Stimulated activated CD4-positive, alpha-beta T cell treated with anti-CD3 and anti-CD28 coated beads, Interleukin-1b, Interleukin-23, amount 100 ng/mL, for 24 hours (primary cell): Measurements from ENCODE around the gene XRCC4.
"Not testable (repeated sequence)": the region's sequence is repeated elsewhere in the genome, so short reads cannot be mapped to it uniquely, and the experiment has no call there.

ENCODE experiments used
- DNase-seq, 4 experiments: peaks; one replicate each; pipeline ENCODE4 v3.0.0-alpha.2; 2020; ENCODE audit warnings: low read depth in 4 of 4, low spot score in 1 of 4

XRCC4 gene

DNA sequence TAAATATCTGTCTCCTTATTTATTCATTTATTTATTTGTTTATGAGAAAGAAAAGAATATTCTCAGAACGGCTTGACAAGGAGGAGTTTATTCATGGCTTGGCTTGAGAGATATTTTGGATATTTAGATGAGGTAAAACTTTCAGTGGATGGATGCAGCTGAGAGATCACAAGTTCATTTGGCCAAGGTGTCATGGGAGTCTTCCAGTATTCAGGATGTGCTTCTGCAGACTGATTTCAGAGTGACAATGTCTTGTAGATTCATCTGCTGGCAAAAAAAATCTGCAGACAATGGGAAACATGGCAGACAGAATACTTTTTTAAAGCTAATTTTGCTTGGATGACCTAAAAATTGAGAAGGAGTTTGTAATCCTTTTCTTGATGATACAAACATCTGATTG, 38.5 kb downstream of the XRCC4 start:
- DNase-seq, result no peak

DNA sequence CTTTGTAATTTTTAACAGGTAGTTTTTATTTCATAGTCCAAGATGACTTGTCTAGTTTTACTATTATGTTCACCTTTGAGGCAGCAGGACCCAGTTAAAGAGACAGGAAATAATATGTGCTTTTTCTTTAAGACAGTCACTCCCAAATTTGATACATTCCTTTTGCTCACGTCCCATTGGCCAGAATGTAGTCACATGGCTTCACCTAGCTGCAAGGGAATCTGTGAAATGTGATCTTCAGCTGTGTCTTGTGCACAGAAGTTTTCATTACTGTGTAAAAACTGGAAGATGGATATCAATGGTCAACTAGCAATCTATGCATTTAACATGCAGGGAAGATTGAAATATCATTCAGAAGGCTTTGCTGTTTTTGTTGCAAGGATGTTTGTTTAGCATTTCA, 41.1 kb downstream of the XRCC4 start:
- DNase-seq, result no peak

DNA sequence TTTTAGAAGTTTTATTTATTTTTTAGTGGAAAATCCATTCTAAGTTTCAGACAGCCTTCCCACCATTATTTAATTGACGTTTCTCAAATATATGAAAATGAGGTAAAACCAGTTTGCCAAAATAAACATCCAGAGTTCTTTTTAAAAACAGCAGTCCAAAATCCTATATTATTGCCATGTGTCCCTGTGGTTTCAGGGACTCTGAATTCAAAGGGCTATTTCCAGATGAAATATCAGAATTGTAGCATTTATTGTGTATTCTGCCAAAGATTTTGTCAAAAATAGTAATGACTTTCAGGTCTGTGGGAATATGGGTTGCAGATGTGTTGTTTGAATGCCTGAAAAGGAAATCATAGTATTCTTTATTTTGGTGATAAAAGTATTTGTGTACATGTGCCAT, 41.6 kb downstream of the XRCC4 start:
- DNase-seq, result no peak

DNA sequence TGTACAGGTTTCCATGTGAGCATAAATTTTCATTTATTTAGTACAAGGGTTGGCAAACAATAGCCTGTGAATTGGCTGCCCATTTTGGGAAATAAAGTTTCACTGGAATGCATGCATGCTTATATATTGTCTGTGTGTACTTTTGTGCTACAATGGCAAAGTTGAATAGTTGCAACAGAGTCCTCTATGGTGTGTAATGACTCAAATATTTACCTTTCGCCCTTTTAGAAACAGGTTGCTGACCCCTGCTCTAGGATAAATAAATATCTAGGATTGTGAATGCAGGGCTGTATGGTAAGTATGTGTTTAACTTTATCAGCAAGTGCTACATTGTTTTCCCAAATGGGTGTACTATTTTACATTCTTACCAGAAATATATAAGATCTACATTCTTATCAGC, 47.2 kb downstream of the XRCC4 start:
- DNase-seq, result no peak

DNA sequence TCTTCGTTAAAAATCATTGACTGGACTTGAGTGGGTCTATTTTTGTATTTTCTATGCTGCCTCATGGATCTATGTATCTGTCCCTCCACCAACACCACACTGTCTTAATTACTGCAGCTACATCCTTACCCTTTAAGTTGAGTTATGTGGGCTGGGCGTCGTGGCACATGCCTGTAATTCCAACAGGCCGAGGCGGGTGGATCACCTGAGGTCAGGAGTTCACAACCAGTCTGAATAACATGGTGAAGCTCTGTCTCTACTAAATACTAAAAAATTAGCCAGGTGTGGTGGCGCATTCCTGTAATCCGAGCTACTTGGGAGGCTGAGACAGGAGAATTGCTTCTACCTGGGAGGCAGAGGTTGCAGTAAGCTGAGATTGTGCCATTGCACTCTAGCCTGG, 48.2 kb downstream of the XRCC4 start:
- DNase-seq, result no peak

DNA sequence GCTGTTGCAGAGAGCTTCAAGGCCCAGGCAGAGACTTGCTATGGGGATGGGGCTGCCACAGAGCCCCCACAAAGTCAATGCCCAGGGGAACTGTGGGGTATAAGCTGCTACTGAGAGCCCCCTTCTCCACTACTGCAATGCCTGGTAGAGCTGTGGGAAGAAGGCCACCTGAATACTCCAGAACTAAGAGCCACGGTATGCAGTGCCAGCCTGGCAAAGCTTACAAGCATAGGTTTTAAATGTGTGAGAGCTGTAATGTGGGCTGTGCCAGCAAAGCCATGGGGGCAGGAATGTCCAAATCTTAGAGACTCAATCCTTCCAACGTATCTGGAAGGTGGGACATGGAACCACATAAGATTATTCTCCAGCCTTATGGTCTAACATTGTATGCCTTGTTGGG, 49.2 kb downstream of the XRCC4 start:
- DNase-seq, result no peak

DNA sequence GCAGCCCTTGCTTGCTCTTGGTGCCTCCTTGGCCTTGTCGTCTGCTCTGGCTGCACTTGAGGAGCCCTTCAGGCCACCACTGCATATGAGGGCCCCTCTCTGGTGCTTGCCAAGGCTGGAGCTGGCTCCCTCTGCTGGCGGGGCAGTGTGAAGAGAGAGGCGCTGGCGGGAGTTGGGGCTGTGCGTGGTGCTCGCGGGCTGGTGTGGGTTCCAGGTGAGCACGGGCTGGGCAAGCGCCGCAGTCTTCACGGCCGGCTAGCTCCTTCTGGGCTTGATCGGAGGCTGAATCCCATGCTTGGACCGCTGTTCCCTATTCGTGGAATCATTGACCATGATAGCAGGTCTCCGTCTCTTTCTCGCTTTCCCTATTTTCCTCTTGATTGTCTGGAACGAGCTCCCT, 56.5 kb downstream of the XRCC4 start:
- DNase-seq, result no peak

DNA sequence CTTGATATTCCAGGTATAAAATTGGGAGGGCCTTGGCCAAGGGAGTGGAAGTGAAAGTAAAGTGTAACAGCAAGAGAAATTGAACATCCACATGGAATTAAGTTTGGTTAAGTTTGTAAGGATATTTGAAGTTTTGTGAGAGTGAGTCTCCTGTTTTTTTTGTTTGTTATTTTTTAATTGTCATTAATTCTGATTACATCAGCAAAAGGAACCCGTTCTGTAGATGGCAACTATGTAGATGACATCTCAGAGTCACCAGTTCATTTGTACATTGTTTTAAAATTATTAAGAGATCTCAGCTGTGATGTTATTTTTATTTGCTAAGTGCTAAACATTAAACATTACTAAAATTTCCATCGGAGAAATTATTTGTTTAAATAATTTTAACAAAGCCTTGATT, 65.2 kb downstream of the XRCC4 start:
- no peak for DNase-seq

DNA sequence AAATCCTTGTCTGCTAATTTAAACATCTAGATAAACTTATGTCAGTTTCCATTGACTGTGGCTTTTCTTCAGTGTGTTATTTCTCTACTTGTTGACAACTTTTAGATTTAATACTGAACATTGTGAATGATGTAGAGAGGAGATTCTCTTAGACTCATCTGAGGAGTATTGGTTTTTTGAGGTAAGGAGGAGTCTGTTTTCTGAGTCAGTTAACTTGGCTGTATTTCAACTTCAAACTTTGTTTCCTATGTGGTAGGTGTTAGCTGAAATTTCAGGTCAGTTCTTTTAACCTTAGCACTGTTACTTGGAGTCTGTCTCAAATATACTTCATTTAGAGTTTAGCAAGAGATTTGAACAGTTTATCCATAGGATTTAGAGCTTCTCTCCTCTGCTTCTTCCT, 67.9 kb downstream of the XRCC4 start:
- DNase-seq, result no peak

DNA sequence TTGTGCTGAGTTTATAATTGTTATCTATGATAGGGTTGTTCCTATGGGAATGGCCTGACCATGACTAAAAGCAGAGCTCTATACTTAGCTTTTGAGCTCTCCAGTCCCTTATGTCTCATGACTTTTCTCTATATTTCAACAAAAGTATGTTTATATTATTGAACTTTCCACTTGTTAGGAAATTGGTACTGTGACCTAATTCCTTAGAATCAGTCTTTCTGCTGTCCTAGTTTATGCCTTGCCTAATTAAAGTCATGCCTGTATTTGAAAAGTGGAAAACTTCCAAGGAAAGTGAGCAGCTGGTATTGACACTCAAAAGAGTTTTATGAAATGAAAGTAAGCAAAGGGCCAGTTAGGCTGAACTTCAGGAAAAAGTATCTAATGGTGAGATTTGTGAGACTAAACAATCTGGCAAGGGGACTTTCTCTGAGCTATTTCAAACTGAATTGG, 68.6 kb downstream of the XRCC4 start:
- DNase-seq, result no peak

DNA sequence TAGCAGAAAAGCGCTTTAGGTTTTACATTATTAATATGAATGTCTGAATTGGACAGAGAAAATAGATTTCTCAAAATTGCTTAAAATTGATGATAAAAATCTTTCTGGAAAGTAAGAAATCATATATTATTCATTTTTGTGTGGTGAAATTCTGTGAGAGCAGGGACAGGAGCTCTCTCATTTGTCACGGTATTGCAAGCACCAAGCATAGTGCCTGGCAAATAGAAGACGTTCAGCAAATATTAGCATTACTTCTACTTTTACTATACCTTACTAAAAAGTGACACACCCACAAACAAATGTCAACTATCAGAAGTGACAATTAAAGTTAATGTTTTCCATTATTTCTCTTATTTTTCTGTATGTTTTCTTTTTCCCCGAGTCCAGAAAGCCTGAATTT, 69.1 kb downstream of the XRCC4 start:
- DNase-seq, result no peak

DNA sequence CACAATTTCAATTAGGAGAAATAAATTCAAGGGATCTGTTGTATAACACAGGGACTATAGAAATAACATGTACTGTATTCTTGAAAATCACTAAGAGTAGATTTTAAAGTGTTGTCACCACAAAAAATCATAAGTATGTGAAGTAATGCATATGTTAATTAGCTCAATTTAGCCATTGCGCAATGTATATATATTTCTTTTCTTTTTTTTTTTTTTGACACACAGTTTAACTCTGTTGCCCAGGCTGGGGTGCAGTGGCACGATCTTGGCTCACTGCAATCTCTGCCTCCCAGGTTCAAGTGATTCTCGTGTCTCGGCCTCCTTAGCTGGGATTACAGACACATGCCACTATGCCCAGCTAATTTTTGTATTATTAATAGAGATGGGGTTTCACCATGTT, 70.2 kb downstream of the XRCC4 start:
- no peak for DNase-seq

DNA sequence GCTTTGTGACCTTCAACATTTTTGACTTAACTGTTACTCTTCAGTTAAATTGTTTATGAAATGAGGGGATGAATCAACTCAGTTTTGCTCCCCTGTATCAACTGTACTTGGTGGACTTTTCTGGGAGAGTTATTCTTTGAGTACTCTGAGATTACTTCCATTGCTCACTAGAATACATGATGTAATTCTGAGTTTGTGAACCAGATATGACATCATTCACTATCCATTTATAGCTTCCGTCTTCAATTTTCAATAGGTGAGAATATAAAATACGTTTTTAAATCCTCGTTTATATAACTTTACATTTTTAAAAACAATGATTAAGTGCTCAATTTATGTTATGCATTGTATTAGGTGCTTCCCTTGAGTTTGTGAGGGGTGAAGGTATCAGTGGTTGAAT, 71.0 kb downstream of the XRCC4 start:
- DNase-seq, result no peak

DNA sequence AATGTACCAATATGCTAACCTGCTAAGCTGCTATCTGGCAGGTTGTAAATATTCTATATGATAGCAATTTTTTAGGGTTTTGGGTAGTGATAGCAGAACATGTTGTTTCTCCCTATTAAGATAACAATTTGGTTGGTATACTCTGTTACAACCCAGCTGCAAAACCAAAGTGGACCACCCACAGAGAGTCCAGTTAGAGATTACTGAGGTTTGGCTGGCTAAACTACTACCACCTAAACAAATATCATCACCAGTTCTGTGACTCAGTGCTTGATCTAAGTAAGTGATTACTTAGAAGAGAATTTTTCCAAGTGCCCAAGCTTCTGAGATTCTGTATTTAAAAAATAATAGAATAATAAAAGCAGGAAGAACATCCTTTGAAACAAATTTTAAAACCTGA, 72.3 kb downstream of the XRCC4 start:
- no peak for DNase-seq

DNA sequence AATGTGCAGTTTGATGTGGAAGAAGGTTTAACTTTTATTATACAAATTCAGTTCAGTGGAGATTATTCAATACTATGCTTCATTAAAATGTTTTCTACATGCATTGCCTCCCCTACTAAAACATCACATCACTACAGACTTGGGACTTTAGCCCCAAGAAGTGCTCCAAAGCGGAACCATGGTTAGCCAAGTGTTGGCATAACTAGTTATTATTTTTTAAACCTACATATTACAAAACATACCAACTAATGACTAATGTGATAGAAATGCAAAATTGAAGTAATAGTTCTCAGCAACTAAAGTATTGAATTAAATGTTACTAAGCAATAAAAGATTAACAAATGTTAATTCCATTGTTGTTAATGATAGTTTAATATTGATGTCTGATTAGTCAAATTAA, 74.5 kb downstream of the XRCC4 start:
- DNase-seq, result no peak

DNA sequence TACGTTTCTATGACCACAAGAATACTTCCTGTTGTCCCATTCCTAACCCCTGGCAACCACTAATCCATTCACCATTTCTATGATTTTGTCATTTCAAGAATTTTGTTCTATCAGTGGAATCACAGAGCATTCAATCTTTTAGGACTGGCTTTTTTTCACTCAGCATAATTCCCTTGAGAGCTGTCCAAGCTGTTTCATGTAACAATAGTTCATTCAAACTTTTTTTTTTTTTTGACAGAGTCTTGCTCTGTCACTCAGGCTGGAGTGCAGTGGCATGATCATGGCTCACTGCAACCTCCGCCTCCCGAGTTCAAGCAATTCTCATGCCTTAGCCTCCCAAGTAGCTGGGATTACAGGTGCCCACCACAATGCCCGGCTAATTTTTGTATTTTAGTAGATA, 75.6 kb downstream of the XRCC4 start:
- DNase-seq, result not testable (repeated sequence)

DNA sequence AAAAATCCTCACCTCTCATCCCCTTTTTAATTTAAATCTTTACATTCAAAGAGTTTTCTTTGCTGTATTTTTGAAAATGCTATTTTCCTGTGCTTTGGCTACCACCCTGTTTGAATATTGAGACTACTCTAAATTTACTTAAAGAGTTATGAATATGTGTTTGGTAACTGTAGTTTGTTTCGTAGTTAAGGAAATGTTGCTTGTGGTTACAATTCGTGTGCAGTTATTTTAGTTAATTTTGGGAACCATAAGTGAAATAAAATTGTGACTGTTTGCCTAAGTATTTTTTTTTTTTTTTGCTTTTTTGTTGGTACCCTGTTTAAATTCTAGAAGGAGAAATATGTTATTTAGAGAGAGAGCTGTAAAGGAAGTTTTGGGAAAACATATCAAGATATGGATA, 78.7 kb downstream of the XRCC4 start:
- DNase-seq, result no peak

DNA sequence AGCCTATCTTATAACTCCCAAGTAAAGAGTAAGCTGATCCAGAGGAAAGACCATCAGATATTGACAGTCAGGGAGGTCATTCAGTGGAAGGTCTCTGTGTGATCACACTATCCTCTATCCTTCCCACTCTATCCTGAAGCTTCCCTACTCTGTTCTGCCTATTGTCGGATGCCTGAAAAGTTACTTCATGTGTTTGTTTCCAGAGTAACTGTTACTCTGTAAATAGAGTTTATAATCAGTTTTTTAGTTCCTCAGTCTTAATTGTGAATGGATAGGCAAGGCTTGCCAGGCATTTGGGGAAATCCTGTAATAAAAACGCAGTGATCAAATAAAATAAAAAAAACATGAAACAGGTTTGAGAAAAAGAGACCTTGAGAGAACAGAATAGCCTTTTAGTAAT, 79.8 kb downstream of the XRCC4 start:
- no peak for DNase-seq

DNA sequence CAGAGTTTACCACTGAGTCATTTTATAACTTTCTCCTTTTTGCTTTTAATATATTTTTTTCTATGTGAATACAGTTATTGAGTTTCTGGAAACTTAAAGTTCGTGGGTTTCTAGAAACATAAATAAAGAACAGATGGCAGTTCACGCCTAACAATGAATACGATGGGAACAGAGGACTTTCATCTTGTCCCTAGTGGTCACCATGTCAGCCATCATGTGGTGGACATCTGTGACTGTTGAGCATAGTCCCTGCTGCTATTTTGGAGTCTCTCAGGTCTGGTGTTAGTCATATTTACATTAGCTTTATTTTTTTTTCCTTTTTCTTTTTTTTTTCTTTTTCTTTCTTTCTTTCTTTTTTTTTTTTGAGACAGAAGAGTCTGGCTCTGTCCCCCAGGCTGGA, 85.3 kb downstream of the XRCC4 start:
- DNase-seq, result no peak

DNA sequence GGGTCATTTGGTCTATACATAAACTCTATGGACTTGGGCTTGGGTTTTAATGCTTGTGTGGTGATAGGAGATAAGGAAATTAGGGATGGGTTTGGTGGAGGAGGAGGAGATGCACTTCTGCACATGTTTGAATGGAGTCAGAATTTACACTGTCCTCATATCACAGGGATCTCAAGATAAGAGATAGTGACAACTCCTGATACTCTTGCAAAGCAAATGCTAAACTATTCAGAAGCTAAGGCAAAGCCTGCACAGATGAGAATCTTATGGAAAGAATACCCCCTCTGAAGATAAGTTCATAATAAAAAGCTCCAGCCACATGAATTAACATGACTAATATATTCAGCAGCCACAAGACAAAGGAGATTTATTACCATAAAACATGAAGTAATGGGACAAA, 90.2 kb downstream of the XRCC4 start:
- no peak for DNase-seq

DNA sequence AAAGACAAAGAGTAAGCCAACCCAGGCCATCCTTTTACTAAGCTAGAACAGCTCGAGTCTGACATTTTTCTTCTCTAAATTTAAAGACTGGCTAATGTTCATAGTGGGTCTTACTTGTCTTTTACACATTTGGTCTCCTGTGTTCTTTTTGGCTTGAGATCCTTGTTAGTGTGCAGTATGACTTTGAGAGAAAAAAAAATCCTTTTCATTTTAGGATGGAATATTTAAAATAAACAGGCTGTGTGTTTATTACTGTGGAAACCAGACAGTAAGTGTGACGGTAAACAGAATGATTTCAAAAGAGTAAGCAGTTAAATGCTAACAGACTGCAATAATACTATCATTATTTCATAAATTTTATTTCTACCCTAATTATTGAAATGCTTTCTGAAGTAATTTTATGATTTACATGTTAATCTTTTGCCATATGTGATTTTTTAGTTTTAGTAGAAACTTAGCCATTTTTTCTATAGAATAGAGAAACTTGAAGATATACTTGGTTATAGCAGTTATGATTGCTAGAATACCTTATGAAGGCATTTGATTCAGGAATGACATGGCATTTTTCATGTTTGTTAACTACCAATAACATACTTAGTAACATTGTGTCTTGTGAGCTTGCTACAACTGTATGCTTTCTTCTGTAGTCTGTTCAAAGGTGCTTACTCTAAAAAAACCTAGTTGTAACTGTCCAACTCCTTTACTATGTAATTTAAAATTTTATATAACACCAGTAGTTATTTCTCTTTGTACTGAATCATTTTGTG, 92.4 kb downstream of the XRCC4 start:
- DNase-seq, result no peak

DNA sequence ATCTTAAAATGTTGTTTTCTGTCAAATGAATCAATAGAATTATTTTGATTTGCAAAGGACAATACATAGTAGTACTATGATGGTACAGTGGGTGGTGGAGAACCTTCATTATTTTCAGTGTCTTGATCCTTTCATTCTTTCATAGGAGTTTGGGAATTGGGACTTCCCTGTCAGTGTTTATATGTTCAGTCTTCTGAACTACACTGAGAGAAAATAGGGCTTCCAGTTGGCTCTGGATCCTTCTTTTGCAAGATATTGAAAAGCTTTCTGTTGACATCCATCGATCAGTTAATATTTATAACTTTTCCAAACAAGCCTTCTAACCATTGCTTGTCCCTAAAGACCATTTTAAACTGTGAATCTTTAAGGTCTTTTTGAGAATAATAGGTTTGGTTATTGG, 94.7 kb downstream of the XRCC4 start:
- no peak for DNase-seq

DNA sequence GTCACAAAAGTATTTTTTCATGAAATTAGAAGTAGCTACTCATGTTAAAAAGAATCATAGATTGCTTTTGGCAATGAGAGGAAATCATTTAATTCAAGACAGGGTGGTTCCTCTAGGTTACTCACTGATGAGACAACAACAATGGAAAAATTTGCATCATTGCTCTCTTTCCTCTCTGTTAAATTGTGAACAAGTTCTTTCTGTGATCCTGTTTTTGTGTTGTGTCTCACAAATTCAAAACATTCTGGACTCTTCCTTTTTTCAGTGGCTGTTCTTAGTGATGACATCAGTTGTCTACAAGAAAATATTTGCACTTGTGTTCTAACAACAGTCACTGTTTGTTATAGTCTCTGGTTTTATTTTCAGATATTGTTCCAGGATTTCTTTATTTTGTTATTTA, 95.3 kb downstream of the XRCC4 start:
- no peak for DNase-seq

DNA sequence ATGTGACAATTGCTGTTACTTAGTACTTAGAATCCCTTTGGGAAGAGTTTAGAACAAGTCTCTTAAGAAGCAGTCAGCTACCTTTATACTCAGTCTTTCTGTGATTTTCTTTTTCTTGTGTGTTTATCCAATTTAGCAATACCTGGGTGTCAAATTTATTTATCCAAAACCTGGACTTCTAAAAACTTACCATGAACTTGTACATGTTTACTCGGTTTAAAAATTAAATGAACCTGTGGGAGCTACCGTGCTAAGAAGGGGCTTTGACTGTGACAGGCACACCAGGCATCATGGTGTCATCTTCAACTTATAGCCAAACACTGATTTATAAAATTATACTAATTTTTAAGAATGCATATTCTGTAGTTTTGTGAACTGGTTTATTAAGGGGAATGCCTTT, 96.5 kb downstream of the XRCC4 start:
- DNase-seq, result no peak
